GM12878 (cell line): ENCODE measurements around the gene ADGRB2. TPM values are rescaled to one million over a fixed set of nuclear protein-coding genes. Genes with fewer than 3 reads are reported as not detected.

Experiments used
- ATAC-seq: fragments of 200-7000 bp; cut with Tn5 transposase; 3 replicates; pipeline ENCODE4 v1.9.1; 2020; ENCODE audit warnings: mild to moderate bottlenecking, moderate library complexity
- BruUV-seq: library from RNA; stranded (reverse); fragments of 400-500 nt; replicated peaks from 2 replicates; lab custom pipeline; 2021; lab: Mats Ljungman, UMichigan
- CTCF ChIA-PET: fragments of 300-600 bp; sonication (Branson Sonifier 250); formaldehyde crosslinking; extraction: SDS; loops from one replicate; lab custom pipeline; 2021; ENCODE audit warnings: inconsistent platforms; lab: Yijun Ruan, JAX
- POLR2A ChIA-PET: fragments of 350-600 bp; formaldehyde crosslinking; extraction: SDS; loops from one replicate; lab custom pipeline; 2021; ENCODE audit warnings: inconsistent platforms; lab: Charles Lee
- RAD21 ChIA-PET: fragments of 300-600 bp; sonication (Branson Sonifier 250); formaldehyde crosslinking; loops from one replicate; lab custom pipeline; 2023; ENCODE audit warnings: antibody characterized with exemption; ENCODE audit not compliant: unreplicated experiment; lab: Charles Lee
- SMC1A ChIA-PET: fragments of 300-600 bp; sonication (Branson Sonifier 250); formaldehyde crosslinking; loops from one replicate; lab custom pipeline; 2023; ENCODE audit not compliant: unreplicated experiment, uncharacterized antibody; lab: Charles Lee
- DNase-seq: peaks from one replicate; pipeline ENCODE4 v3.0.0-alpha.2; 2011; ENCODE audit warnings: low read depth, low spot score
- FAIRE-seq: peaks from 3 replicates; lab custom pipeline; 2011; peaks lifted over from hg19 to GRCh38; lab: Jason Lieb, UNC
- H2AFZ ChIP-seq: 2 replicates; pipeline ENCODE4 v1.6.0; 2011; ENCODE audit warnings: low read depth, low read length, control low read depth; ENCODE audit not compliant: control insufficient read depth
- H3K27ac ChIP-seq: 2 replicates; pipeline ENCODE4 v1.5.1; 2011; ENCODE audit warnings: control low read depth; ENCODE audit not compliant: control insufficient read depth, insufficient read depth
- H3K27me3 ChIP-seq, 2 experiments: replicated peaks in 1 of 2; 2 replicates each; pipeline versions ENCODE4 v1.6.0 to v1.6.1; 2011; ENCODE audit warnings: low read length in 1 of 2; ENCODE audit not compliant: control insufficient read depth in 2 of 2, insufficient read depth in 2 of 2
- H3K36me3 ChIP-seq, 2 experiments: 2 replicates each; pipeline ENCODE4 v1.5.1; 2011; ENCODE audit warnings: low read length in 1 of 2; ENCODE audit not compliant: control insufficient read depth in 2 of 2, insufficient read depth in 2 of 2
- H3K4me1 ChIP-seq: 2 replicates; pipeline ENCODE4 v1.6.1; 2011; ENCODE audit warnings: mild to moderate bottlenecking, low read length, moderate library complexity, mixed read lengths; ENCODE audit not compliant: control insufficient read depth, insufficient read depth
- H3K4me2 ChIP-seq: 2 replicates; pipeline ENCODE4 v1.6.0; 2011; ENCODE audit warnings: control low read depth; ENCODE audit not compliant: control insufficient read depth, insufficient read depth
- H3K4me3 ChIP-seq: fragments of 200-600 bp; sonication (generic); 2 replicates; pipeline ENCODE4 v1.5.1; 2016
- H3K79me2 ChIP-seq: 2 replicates; pipeline ENCODE4 v1.6.0; 2011; ENCODE audit warnings: low read length; ENCODE audit not compliant: control insufficient read depth, insufficient read depth
- H3K9ac ChIP-seq: 2 replicates; pipeline ENCODE4 v1.8.0; 2011; ENCODE audit warnings: low read length, control low read depth, mixed read lengths; ENCODE audit not compliant: control insufficient read depth, insufficient read depth
- H3K9me3 ChIP-seq: replicated peaks from 3 replicates; pipeline ENCODE4 v1.5.1; 2011; ENCODE audit warnings: mild to moderate bottlenecking, low read length; ENCODE audit not compliant: control insufficient read depth, insufficient read depth
- H4K20me1 ChIP-seq: 2 replicates; pipeline ENCODE4 v1.6.0; 2011; ENCODE audit not compliant: control insufficient read depth, insufficient read depth
- BHLHE40 ChIP-seq, 2 experiments: fragments of 450-650 bp in 1 of 2; IDR thresholded peaks; 2 replicates each; pipeline ENCODE4 v1.6.1; 2011 to 2017; ENCODE audit warnings: low read depth in 2 of 2, borderline replicate concordance in 1 of 2, improper control_type of control experiment in 1 of 2, low read length in 1 of 2, mild to moderate bottlenecking in 1 of 2
- CTCF ChIP-seq, 3 experiments: IDR thresholded peaks in 2 of 3; conservative IDR thresholded peaks in 1 of 3; 2 replicates each; pipeline ENCODE4 v1.5.1; 2011; ENCODE audit warnings: low read depth in 3 of 3, low read length in 3 of 3, mild to moderate bottlenecking in 3 of 3, control low read depth in 2 of 3, moderate library complexity in 2 of 3, inconsistent platforms in 1 of 3, mixed read lengths in 1 of 3; ENCODE audit not compliant: control insufficient read depth in 2 of 3, insufficient read depth in 1 of 3; ENCODE audit errors: extremely low read depth in 1 of 3
- E2F4 ChIP-seq: IDR thresholded peaks from 2 replicates; pipeline ENCODE4 v1.6.1; 2012; ENCODE audit warnings: low read depth, low read length, improper control_type of control experiment
- MAX ChIP-seq: IDR thresholded peaks from 2 replicates; pipeline ENCODE4 v1.6.1; 2012; ENCODE audit warnings: low read depth, low read length, improper control_type of control experiment
- RAD21 ChIP-seq: IDR thresholded peaks from 2 replicates; pipeline ENCODE4 v1.6.1; 2011; ENCODE audit warnings: mild to moderate bottlenecking, low read depth, low read length, moderate library complexity; ENCODE audit not compliant: insufficient read depth
- RELB ChIP-seq: fragments of 450-650 bp; IDR thresholded peaks from 2 replicates; pipeline ENCODE4 v1.6.1; 2017; ENCODE audit warnings: low read depth, mild to moderate bottlenecking, moderate library complexity
- REST ChIP-seq: IDR thresholded peaks from 2 replicates; pipeline ENCODE4 v1.6.1; 2012; ENCODE audit warnings: mild to moderate bottlenecking, low read depth, low read length
- SIN3A ChIP-seq: IDR thresholded peaks from 2 replicates; pipeline ENCODE4 v1.6.1; 2012; ENCODE audit warnings: low read depth, low read length, improper control_type of control experiment
- SP1 ChIP-seq: IDR thresholded peaks from one replicate; pipeline ENCODE4 v1.6.1; 2011; ENCODE audit warnings: low read depth, low read length
- YY1 ChIP-seq: IDR thresholded peaks from 2 replicates; pipeline ENCODE4 v1.6.1; 2011; ENCODE audit warnings: low read depth, mild to moderate bottlenecking, low read length
- ZBTB4 ChIP-seq: fragments of 450-650 bp; formaldehyde crosslinking; IDR thresholded peaks from 2 replicates; pipeline ENCODE4 v1.4.0; 2022; ENCODE audit warnings: mild to moderate bottlenecking, moderate library complexity
- WGBS: methylation state at CpG from one replicate; pipeline ENCODE4 v1.1.6; 2016; ENCODE audit warnings: low lambda C conversion rate; ENCODE audit not compliant: insufficient replicate concordance, insufficient coverage; ENCODE audit errors: missing lambda C conversion rate; 5-methylcytosine and 5-hydroxymethylcytosine counted together
- in situ Hi-C: fragments of 300-500 bp; cut with MboI; formaldehyde crosslinking; loops from 9 replicates; pipeline ENCODE4 v1.14.3; 2018; ENCODE audit warnings: mixed read lengths
- intact Hi-C: fragments of 100-400 bp; cut with micrococcal nuclease; formaldehyde crosslinking; loops from one replicate; pipeline ENCODE4 v1.14.2; 2022; ENCODE audit not compliant: unreplicated experiment
- polyA plus RNA-seq, 11 experiments: library from polyadenylated mRNA; depleted of rRNA in 4 of 11; unstranded in 6 of 11; stranded (reverse) in 5 of 11; fragments of >200 nt; fragmentation: Nextera tagmentation in 4 of 11; fragmentation: Illumina TruSeq in 1 of 11; extraction: Ambion mirVana in 4 of 11; extraction: Trizol in 1 of 11; gene quantifications; 1 replicate in 1 of 11; 2 replicates in 10 of 11; pipeline versions ENCODE4 v1.2.1 to v1.2.3, GENCODE V29; 2011 to 2016; ENCODE audit warnings: inconsistent platforms in 2 of 11, missing spikeins in 2 of 11, low read depth in 1 of 11
- total RNA-seq, 4 experiments: library from RNA; depleted of rRNA in 3 of 4; stranded (reverse); fragments of >200 nt in 3 of 4; fragmentation: Illumina TruSeq in 1 of 4; extraction: Trizol in 1 of 4; gene quantifications; 2 replicates each; pipeline versions ENCODE4 v1.2.1 to v1.2.3, GENCODE V29; 2013 to 2021

ADGRB2 gene
- total and polyA plus RNA-seq, 10 of the 15 experiments (the other 5 are each of a cell fraction or from before 2014, with no cell fraction given) = 0.11 to 0.33 (median 0.18) TPM; not detected in 4

- no peak for DNase-seq
- Histone ChIP-seq H3K4me2 (no peak overlapping the region), H3K4me3 (no peak overlapping the region), H3K27me3 (peaks cover 1 to 2% of the 10 kb centered on the region in 2 experiments; a peak in 3 of 4 replicates), H3K27ac (no peak overlapping the region), H3K9me3 (no peaks in the 10 kb centered on the region), H2AFZ (no peak overlapping the region), H4K20me1 (no peaks in the 10 kb centered on the region), H3K9ac (no peak overlapping the region), H3K36me3 (no peaks in the 10 kb centered on the region), H3K4me1 (peaks cover 3% of the 10 kb centered on the region; the same call in 1 of the 2 replicates), H3K79me2 (no peaks in the 10 kb centered on the region)
- ChIA-PET POLR2A (no interaction called here), SMC1A (no interaction called here), CTCF (no interaction called here), RAD21 (no interaction called here)
- WGBS = 4% methylated on average over 11 of the region's 11 CpGs
- in situ Hi-C loops = no loop called here
- ATAC-seq = peak; percentile 95
- intact Hi-C loops = no loop called here
- no TSS peak for BruUV-seq
- TF ChIP-seq BHLHE40 (IDR thresholded peaks at IDR 0.05; ENCODE audit: borderline replicate concordance in 1 of 2, low read depth in 2 of 2, low read length in 1 of 2) = 0 out of 4 replicates have a peak, but pooled peaks of 1 of the 2 experiments have one; percentile 16
- TF ChIP-seq ZBTB4 (CRISPR knock-in tag) = no peak
- TF ChIP-seq YY1 = 0 out of 2 replicates have a peak, but pooled peaks have one; percentile 24
- no peak for TF ChIP-seq MAX
- peak; percentile 32 to 66 (median 45) for TF ChIP-seq CTCF (IDR thresholded peaks at IDR 0.05 in 2 of 3, conservative IDR thresholded peaks at IDR 0.05 in 1 of 3; ENCODE audit: control insufficient read depth in 2 of 3, extremely low read depth in 1 of 3, insufficient read depth in 1 of 3, low read depth in 3 of 3, low read length in 3 of 3)
- TF ChIP-seq SP1 = no peak
- TF ChIP-seq REST = no peak
- 0 out of 2 replicates have a peak, but pooled peaks have one; percentile 24 for TF ChIP-seq RAD21
- TF ChIP-seq E2F4 = no peak
- no peak for TF ChIP-seq SIN3A
- TF ChIP-seq RELB = no peak
- FAIRE-seq = no peak
Observed at GRCh38 chr1:31683997-31684396, 80.1 kb downstream of the ADGRB2 start.
